ENCODE measurements around the gene IFI27L1.

Gene IFI27L1

GRCh38 chr14:94112513-94113063, 31.5 kb downstream of the IFI27L1 start:
- no peak for DNase-seq
- Histone ChIP-seq H3K4me1 (ENCODE audit: control insufficient read depth, insufficient read depth, low read length, poor library complexity, severe bottlenecking) (no peaks in the 10 kb centered on the region), H3K27me3 (replicated peaks; ENCODE audit: control insufficient read depth, insufficient read depth, low read length, poor library complexity, severe bottlenecking) (no peaks in the 10 kb centered on the region), H3K36me3 (ENCODE audit: control insufficient read depth, insufficient read depth, low read length) (no peaks in the 10 kb centered on the region), H3K27ac (ENCODE audit: insufficient read depth, low read length, poor library complexity, severe bottlenecking) (no peak overlapping the region), H3K4me3 (ENCODE audit: insufficient read depth, low read depth, low read length, poor library complexity, severe bottlenecking) (no peak overlapping the region), H3K9me3 (ENCODE audit: control insufficient read depth, low read length) (no peaks in the 10 kb centered on the region)

DNA sequence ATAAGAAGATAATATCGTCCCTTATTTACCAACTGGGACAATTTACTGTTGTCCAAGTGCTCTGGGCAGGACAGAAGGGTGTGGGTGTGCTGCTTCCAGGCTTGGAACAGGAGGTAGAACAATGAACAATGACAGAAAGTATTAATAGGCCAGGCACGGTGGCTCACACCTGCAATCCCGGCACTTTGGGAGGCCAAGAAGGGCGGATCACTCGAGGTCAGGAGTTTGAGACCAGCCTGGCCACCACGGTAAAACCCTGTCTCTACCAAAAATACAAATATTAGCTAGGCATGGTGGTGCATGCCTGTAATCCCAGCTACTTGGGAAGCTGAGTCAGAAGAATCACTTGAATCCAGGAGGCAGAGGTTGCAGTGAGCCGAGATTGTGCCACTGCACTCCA, 32.0 kb downstream of the IFI27L1 start:
- no peak for DNase-seq
- Histone ChIP-seq H3K27me3 (replicated peaks; ENCODE audit: control insufficient read depth, insufficient read depth, low read length, poor library complexity, severe bottlenecking) (no peaks in the 10 kb centered on the region), H3K4me3 (ENCODE audit: insufficient read depth, low read depth, low read length, poor library complexity, severe bottlenecking) (no peak overlapping the region), H3K9me3 (ENCODE audit: control insufficient read depth, low read length) (no peaks in the 10 kb centered on the region), H3K4me1 (ENCODE audit: control insufficient read depth, insufficient read depth, low read length, poor library complexity, severe bottlenecking) (no peaks in the 10 kb centered on the region), H3K27ac (ENCODE audit: insufficient read depth, low read length, poor library complexity, severe bottlenecking) (no peak overlapping the region), H3K36me3 (ENCODE audit: control insufficient read depth, insufficient read depth, low read length) (no peaks in the 10 kb centered on the region)

GRCh38 chr14:94113490-94113889, 32.4 kb downstream of the IFI27L1 start:
- H3K4me3 ChIP-seq (ENCODE audit: insufficient read depth, low read depth, low read length, poor library complexity, severe bottlenecking), result no peak overlapping the region
- no peaks in the 10 kb centered on the region for H3K4me1 ChIP-seq (ENCODE audit: control insufficient read depth, insufficient read depth, low read length, poor library complexity, severe bottlenecking)
- no peaks in the 10 kb centered on the region for H3K36me3 ChIP-seq (ENCODE audit: control insufficient read depth, insufficient read depth, low read length)
- no peaks in the 10 kb centered on the region for H3K27me3 ChIP-seq (replicated peaks; ENCODE audit: control insufficient read depth, insufficient read depth, low read length, poor library complexity, severe bottlenecking)
- DNase-seq, result no peak
- H3K27ac ChIP-seq (ENCODE audit: insufficient read depth, low read length, poor library complexity, severe bottlenecking), result no peak overlapping the region
- H3K9me3 ChIP-seq (ENCODE audit: control insufficient read depth, low read length), result no peaks in the 10 kb centered on the region

DNA sequence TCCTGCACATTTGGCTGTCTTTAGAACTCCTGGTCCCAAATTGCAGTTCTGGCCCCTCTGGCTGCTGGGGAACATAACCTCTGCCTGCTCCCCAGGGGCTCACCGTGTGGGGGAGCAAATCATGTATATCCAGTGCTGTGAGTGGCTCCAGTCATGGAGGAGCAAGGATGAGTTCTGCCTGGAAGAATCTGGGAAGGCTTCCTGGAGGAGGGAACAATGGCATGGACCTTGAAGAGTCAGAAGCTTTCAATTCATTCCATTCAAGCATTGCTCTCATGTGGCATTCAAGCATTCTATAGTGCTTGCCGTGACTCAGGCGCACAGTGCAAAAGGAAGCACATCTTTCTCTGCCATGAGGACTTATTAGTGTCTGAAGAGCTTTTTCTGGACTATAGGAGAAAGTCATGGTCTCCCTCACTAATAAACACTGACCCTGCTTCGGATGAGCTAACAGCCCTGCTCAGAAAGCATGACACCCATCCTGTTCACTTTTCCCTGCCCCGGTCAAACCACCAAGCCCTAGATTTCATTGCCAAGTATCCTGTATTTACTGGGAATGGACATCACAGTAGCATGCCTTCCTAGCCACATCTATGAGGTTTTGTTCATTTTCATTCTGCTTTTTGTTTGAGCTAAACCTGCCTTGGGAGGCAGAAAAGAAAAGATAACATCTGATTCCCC, 32.9 kb downstream of the IFI27L1 start:
- Histone ChIP-seq H3K4me1 (ENCODE audit: control insufficient read depth, insufficient read depth, low read length, poor library complexity, severe bottlenecking) (no peaks in the 10 kb centered on the region), H3K36me3 (ENCODE audit: control insufficient read depth, insufficient read depth, low read length) (no peaks in the 10 kb centered on the region), H3K27ac (ENCODE audit: insufficient read depth, low read length, poor library complexity, severe bottlenecking) (no peak overlapping the region), H3K9me3 (ENCODE audit: control insufficient read depth, low read length) (no peaks in the 10 kb centered on the region), H3K27me3 (replicated peaks; ENCODE audit: control insufficient read depth, insufficient read depth, low read length, poor library complexity, severe bottlenecking) (no peaks in the 10 kb centered on the region), H3K4me3 (ENCODE audit: insufficient read depth, low read depth, low read length, poor library complexity, severe bottlenecking) (no peak overlapping the region)
- no peak for DNase-seq

DNA sequence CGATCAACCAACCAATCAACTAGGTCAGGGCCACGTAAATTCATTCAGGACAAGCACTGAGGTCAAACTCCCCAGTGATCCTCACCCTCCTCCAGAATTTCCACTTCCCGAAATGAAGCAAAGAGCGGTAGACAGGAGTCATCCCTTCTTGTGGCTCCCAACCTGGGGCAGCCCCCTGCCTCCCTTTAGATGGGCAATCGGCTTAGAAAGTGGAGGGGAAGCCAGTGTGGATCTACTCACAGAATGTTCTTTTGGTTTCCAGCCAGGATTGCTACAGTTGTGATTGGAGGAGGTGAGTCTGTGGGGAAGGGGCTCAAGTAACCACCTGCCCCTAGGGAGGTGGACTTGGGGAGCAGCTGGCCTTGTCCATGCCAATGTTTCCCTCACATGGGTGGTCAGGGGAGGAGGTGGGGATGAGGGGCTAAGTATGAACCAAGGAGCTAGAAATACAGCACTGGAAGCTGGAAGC, 33.5 kb downstream of the IFI27L1 start:
- H3K27me3 ChIP-seq (replicated peaks; ENCODE audit: control insufficient read depth, insufficient read depth, low read length, poor library complexity, severe bottlenecking), result no peaks in the 10 kb centered on the region
- DNase-seq, result no peak
- no peak overlapping the region for H3K27ac ChIP-seq (ENCODE audit: insufficient read depth, low read length, poor library complexity, severe bottlenecking)
- no peaks in the 10 kb centered on the region for H3K36me3 ChIP-seq (ENCODE audit: control insufficient read depth, insufficient read depth, low read length)
- no peaks in the 10 kb centered on the region for H3K9me3 ChIP-seq (ENCODE audit: control insufficient read depth, low read length)
- H3K4me3 ChIP-seq (ENCODE audit: insufficient read depth, low read depth, low read length, poor library complexity, severe bottlenecking), result no peak overlapping the region
- H3K4me1 ChIP-seq (ENCODE audit: control insufficient read depth, insufficient read depth, low read length, poor library complexity, severe bottlenecking), result no peaks in the 10 kb centered on the region

- no peaks in the 10 kb centered on the region for H3K9me3 ChIP-seq (ENCODE audit: control insufficient read depth, low read length)
- H3K4me1 ChIP-seq (ENCODE audit: control insufficient read depth, insufficient read depth, low read length, poor library complexity, severe bottlenecking), result no peaks in the 10 kb centered on the region
- H3K36me3 ChIP-seq (ENCODE audit: control insufficient read depth, insufficient read depth, low read length), result no peaks in the 10 kb centered on the region
- DNase-seq, result no peak
- no peak overlapping the region for H3K27ac ChIP-seq (ENCODE audit: insufficient read depth, low read length, poor library complexity, severe bottlenecking)
- H3K27me3 ChIP-seq (replicated peaks; ENCODE audit: control insufficient read depth, insufficient read depth, low read length, poor library complexity, severe bottlenecking), result no peaks in the 10 kb centered on the region
- H3K4me3 ChIP-seq (ENCODE audit: insufficient read depth, low read depth, low read length, poor library complexity, severe bottlenecking), result no peak overlapping the region
Measured at GRCh38 chr14:94115058-94115591, 34.0 kb downstream of the IFI27L1 start.

GRCh38 chr14:94115631-94116030, 34.5 kb downstream of the IFI27L1 start:
- no peaks in the 10 kb centered on the region for H3K4me1 ChIP-seq (ENCODE audit: control insufficient read depth, insufficient read depth, low read length, poor library complexity, severe bottlenecking)
- DNase-seq, result no peak
- no peaks in the 10 kb centered on the region for H3K27me3 ChIP-seq (replicated peaks; ENCODE audit: control insufficient read depth, insufficient read depth, low read length, poor library complexity, severe bottlenecking)
- no peak overlapping the region for H3K27ac ChIP-seq (ENCODE audit: insufficient read depth, low read length, poor library complexity, severe bottlenecking)
- H3K36me3 ChIP-seq (ENCODE audit: control insufficient read depth, insufficient read depth, low read length), result no peaks in the 10 kb centered on the region
- H3K4me3 ChIP-seq (ENCODE audit: insufficient read depth, low read depth, low read length, poor library complexity, severe bottlenecking), result no peak overlapping the region
- H3K9me3 ChIP-seq (ENCODE audit: control insufficient read depth, low read length), result no peaks in the 10 kb centered on the region

DNA sequence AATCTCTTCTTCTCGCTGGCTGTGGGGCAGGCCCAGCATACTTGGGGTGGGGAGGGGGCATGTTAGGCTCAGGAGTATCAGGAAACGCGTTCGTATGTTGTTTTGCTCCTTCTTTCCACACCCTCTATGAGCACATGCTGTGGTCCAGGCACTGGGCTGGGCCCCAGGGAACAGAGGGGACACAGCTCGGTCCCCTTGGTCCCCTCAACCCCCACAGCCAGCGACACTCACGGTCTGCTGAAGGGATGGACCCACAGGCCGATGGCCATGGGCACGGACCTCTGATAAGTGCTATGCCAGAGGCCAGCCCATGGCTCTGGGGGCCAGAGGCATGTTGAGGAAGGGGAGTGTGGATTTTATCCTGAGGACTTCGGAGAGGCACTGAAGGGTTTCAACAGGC, 35.6 kb downstream of the IFI27L1 start:
- no peak for DNase-seq
- H3K9me3 ChIP-seq (ENCODE audit: control insufficient read depth, low read length), result no peaks in the 10 kb centered on the region
- H3K4me3 ChIP-seq (ENCODE audit: insufficient read depth, low read depth, low read length, poor library complexity, severe bottlenecking), result no peak overlapping the region
- H3K36me3 ChIP-seq (ENCODE audit: control insufficient read depth, insufficient read depth, low read length), result no peaks in the 10 kb centered on the region
- no peaks in the 10 kb centered on the region for H3K27me3 ChIP-seq (replicated peaks; ENCODE audit: control insufficient read depth, insufficient read depth, low read length, poor library complexity, severe bottlenecking)
- H3K27ac ChIP-seq (ENCODE audit: insufficient read depth, low read length, poor library complexity, severe bottlenecking), result no peak overlapping the region
- no peaks in the 10 kb centered on the region for H3K4me1 ChIP-seq (ENCODE audit: control insufficient read depth, insufficient read depth, low read length, poor library complexity, severe bottlenecking)

DNA sequence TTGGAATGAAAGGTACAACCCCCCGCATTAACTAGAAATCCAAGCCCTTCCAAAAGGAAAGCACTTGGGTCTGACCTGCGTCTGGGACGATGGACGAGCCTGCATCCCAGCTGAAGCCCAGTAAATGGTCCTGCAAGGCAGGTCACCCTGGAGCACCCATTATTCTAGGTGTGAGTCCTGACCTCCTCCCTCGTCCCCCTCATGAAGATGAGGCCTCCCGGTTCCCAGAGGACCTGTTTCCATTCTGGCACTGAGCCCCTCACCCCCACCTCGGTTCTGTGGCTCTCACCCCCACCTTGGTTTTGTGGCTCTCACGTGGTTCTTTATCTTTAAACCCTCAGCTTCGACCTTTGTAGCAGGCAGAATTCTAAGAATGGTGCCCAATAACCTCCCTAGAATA, 36.7 kb downstream of the IFI27L1 start:
- DNase-seq, result no peak
- H3K27me3 ChIP-seq (replicated peaks; ENCODE audit: control insufficient read depth, insufficient read depth, low read length, poor library complexity, severe bottlenecking), result no peaks in the 10 kb centered on the region
- H3K27ac ChIP-seq (ENCODE audit: insufficient read depth, low read length, poor library complexity, severe bottlenecking), result no peak overlapping the region
- H3K9me3 ChIP-seq (ENCODE audit: control insufficient read depth, low read length), result no peaks in the 10 kb centered on the region
- no peaks in the 10 kb centered on the region for H3K36me3 ChIP-seq (ENCODE audit: control insufficient read depth, insufficient read depth, low read length)
- H3K4me3 ChIP-seq (ENCODE audit: insufficient read depth, low read depth, low read length, poor library complexity, severe bottlenecking), result no peak overlapping the region
- no peaks in the 10 kb centered on the region for H3K4me1 ChIP-seq (ENCODE audit: control insufficient read depth, insufficient read depth, low read length, poor library complexity, severe bottlenecking)

- Histone ChIP-seq H3K4me1 (ENCODE audit: control insufficient read depth, insufficient read depth, low read length, poor library complexity, severe bottlenecking) (no peaks in the 10 kb centered on the region), H3K27ac (ENCODE audit: insufficient read depth, low read length, poor library complexity, severe bottlenecking) (no peak overlapping the region), H3K9me3 (ENCODE audit: control insufficient read depth, low read length) (no peaks in the 10 kb centered on the region), H3K4me3 (ENCODE audit: insufficient read depth, low read depth, low read length, poor library complexity, severe bottlenecking) (no peak overlapping the region), H3K36me3 (ENCODE audit: control insufficient read depth, insufficient read depth, low read length) (no peaks in the 10 kb centered on the region), H3K27me3 (replicated peaks; ENCODE audit: control insufficient read depth, insufficient read depth, low read length, poor library complexity, severe bottlenecking) (no peaks in the 10 kb centered on the region)
- DNase-seq, result no peak
Measured at GRCh38 chr14:94119071-94119470, 38.0 kb downstream of the IFI27L1 start.
